Daoy (cell line): ENCODE results near the gene CPA5. TPM values are rescaled to one million over a fixed set of nuclear protein-coding genes. Genes with fewer than 3 reads are reported as not detected.
"Not testable (repeated sequence)": the region's sequence is repeated elsewhere in the genome, so short reads cannot be mapped to it uniquely, and the experiment has no call there.

Experiments
- DNase-seq: peaks from one replicate; pipeline ENCODE4 v3.0.0-alpha.2; 2015; ENCODE audit warnings: low read depth
- total RNA-seq: library from RNA; depleted of rRNA; stranded (reverse); fragments of >200 nt; shearing (Covaris generic); gene quantifications from 2 replicates; pipeline ENCODE4 v1.2.3, GENCODE V29; 2014; rRNA removed

The CPA5 gene, protein sequence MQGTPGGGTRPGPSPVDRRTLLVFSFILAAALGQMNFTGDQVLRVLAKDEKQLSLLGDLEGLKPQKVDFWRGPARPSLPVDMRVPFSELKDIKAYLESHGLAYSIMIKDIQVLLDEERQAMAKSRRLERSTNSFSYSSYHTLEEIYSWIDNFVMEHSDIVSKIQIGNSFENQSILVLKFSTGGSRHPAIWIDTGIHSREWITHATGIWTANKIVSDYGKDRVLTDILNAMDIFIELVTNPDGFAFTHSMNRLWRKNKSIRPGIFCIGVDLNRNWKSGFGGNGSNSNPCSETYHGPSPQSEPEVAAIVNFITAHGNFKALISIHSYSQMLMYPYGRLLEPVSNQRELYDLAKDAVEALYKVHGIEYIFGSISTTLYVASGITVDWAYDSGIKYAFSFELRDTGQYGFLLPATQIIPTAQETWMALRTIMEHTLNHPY
- total RNA-seq, result 0.06 TPM in 1 of 2 replicates, not detected in the other

DNA sequence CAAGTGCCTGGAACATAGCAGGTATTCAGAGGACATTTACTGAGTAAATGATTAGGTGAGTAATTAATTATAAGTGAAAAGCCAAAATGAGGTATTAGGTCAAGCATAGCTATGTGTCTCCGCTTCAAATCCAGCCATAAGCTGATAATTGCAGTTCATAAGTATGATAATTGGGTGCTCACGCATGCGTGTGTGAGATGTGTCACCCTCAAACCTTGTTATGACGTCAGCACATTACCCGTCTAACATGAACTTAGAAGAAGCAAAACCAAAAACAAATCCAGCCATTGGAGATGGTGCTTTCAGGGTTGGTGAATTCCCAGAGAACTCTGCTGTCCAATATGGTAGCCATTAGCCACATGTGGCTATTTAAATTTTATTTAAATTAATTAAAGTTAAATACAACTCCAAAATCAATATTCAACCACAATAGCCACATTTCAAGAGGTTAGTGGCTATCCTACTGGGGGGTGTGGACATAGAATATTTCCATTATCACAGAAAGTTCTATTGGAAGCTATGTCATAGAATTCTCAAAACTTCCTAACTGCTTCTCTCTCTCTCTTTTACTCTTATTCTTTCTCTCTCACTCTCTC, at the start of gene CPA5:
Gene CPA5, plus strand, starts transcription at position 546 of the 596 bp plus-strand sequence. CDS start 1,670 bp downstream, outside the sequence.
- no peak for DNase-seq

DNA sequence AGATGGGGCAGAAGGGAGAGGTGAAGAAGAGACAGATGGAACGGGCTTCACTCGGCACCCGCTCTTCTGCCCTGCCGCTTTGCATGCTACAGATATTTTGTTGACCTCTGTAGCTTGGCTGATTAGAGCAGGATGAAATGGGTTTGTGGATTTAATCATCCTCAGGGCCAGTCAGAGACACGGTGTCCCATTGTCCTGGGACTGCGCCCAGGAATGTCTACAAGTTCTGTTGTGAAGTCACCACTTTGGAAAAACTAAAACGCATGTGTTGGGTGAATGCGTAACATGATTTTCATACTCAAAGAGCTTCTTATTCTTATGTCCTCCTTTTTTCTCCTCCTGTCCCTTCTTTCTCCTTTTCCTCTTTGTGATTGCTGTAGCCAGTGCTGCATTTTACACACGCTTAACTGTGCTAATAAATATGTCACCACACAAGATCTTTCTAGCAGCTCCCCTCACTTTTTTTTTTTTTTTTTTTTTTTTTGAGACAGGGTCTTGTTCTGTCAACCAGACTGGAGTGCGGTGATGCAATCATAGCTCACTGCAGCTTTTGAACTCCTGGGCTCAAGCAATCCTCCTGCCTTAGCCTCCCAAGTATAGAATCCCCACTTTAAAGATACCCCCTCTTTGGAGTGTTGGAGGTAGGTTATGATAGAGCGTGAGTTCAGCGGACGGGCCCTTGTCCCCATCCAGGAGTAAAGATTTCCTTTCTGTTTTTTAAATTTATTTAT, 48.2 kb upstream of the CPA5 start:
- DNase-seq, result no peak

DNA sequence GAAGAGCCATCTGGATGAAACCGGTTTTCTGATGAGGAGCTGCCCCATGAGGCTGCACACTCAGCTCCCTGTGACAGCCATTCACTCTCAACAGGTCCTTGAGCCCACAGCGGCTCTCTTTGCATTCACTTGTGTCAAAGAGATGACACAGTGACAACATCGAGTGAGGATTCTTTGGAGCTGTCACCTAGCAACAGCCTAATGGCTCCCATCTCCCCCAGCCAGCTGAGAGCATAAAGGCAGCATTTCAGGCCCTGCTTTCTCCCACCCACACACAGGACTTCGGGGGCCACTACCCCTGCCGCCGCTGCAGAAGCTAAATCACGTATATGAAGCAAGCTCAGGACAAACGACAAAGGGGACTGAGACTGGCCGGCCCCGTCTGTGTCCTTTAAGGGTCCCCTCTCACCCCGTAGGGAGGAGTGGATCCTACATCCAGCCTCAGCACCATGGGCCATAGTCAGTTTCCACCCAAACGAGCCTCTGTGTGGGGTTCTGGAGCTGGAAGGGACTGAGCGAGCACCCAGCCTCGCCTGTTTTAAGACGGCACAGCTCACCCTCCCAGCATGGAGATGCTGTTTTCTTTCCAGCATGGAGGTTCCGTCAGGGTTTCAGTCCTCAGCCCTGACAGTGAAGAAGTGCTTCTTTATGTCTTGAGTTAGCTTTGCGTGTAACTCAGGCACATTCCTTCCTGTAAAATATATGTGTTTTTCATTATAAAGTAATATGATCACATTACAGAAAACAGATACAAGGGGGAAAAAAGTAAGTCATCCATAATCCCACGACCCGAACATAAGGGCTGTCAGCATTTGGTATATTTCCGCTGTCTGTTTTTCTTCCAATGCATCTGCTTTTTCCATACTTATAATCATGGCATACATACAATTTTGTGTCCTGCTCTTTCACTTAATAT, 46.7 kb upstream of the CPA5 start:
- no peak for DNase-seq

DNA sequence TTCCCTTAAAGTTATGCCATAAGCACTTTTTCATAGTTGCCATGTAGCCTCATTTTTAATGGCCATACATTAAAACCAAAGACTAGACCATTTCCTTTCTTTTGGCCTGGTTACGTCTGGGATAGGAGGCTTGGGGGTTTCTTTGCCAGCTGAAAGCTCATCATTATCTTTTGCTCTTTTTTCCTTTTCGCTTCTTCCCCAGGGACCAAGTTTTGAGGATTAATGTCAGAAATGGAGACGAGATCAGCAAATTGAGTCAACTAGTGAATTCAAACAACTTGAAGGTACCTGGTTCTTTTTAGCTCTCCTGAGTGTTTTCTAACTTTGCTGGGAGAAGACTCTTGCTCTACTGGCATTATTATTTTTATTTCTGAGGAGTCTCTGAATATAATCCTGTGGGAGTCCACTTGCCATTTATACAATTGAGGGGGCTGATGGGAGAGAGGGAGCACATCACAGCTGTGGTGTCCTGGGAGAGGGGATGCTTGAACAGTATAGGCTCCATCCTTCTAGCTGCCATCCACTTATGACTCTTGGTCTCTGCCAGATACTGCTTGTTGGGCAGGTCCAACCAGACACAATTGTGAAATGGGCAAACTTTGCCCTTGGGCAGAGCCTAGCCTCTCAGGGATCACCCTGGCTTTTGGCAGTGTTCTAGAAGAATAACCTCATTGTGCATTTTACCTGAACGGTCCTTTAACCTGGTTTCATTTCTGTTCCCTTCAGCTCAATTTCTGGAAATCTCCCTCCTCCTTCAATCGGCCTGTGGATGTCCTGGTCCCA, 45.9 kb upstream of the CPA5 start:
- DNase-seq, result no peak

DNA sequence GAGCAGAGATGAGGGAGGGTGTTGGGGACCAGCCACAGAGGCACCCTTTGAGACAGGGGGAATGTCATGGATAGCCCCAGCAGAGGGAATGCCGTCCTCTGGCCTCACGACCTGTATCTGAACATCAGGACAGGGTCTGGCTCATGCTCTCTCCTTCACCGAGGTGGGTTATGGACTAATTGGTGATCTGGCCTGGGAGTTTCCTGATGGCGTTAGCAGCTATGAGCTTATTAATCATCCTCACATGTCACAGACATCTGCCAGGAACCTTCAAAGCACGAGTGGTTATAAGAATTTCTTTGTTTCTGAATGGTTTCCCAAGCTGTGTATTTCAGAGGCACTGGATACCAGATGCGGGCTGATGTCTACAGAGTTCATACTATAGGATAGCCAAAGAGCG, 44.8 kb upstream of the CPA5 start:
- DNase-seq, result no peak

DNA sequence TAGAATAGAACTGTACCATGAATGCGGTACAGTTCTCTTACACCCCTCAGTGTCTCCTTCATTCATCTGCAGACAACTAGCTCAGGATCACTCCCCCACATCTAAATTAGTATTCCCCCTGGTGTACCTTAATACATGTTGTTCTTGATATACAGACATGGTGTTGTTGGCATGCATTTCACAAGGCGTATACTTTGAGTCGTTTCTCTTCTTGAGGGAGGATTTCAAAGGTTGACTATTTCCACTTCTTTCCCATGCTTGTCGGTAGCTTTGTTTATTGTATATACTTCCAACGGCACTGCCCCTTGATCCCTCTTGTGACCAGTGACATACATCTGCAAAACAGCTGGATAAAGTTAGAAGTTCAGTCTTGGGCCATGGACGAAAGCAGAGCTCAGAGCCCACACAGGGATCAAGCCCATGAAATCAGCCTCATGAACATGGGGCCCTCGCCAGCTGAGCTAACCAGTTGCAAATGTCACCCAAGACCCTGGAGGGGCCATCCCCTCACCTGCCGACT, 43.1 kb upstream of the CPA5 start:
- DNase-seq, result no peak

DNA sequence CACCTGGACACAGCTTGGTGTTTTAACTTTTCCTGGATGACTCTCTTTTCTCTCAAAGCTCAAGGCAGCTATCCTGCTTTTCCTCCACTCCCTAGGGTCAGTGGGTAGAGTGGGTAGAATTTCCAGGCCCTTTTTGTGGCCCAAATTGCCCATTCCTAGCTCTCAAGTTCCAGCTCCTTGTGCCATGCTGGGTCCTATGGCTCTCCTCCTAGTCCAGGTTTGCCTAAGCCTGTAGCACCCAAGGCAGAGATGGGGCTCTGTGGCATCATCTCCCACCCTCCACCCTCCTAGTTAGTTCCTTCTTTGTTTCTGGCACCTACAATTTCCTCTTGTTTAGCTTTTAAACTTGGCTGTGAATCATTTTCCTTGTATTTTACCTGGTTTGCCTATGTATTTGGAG, 42.0 kb upstream of the CPA5 start:
- DNase-seq, result no peak

DNA sequence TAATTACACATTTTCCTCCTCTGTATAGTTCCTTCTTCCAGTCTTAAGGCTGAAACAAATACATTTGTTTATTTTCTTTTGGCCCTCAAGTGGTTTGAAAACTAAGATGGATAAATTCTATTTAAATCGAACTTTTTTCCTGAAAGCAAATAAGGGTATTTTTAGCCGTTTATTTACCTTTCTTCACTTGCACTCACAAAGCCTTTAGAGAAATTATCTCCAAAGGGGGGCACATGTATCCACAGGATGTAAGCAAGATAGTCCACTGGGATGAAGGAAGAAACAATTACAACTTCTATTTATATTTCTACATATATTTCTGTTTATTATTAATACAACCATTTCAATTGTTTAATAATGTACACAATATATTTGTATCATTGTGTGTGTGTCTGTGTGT, 41.5 kb upstream of the CPA5 start:
- no peak for DNase-seq

DNA sequence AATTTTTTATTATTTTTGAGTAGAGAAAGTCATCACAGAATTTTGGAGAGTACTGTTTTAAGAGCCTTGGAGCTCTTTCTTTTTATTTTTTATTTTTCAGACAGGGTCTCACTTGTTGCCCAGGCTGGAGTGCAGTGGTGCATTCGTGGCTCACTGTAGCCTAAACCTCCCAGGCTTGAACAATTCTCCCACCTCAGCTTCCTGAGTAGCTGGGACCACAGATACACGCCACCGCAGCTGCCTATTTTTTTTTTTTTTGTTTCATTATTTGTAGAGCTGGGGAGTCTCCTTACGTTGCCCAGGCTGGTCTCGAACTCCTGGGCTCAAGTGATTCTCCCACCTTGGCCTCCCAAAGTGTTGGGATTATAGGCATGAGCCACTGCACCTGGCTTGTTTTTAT, 41.1 kb upstream of the CPA5 start:
- no peak for DNase-seq

DNA sequence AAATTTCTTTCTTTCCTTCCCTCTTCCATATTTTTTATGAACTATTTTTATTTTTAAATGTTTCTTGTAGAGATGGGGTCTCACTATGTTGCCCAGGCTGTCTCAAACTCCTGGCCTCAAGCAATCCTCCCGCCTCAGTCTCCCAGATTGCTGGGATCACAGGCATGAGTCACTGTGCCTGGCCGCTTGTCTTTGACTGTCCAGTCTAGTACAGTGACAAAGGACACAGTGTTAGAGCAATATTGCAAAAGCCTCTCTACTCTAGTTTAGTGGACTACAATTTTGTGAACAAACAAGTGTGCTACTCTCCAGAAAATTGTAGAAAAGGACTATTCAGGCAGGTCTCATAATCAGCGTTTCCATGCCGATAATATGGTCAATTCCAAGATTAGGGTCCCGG, 40.6 kb upstream of the CPA5 start:
- no peak for DNase-seq

DNA sequence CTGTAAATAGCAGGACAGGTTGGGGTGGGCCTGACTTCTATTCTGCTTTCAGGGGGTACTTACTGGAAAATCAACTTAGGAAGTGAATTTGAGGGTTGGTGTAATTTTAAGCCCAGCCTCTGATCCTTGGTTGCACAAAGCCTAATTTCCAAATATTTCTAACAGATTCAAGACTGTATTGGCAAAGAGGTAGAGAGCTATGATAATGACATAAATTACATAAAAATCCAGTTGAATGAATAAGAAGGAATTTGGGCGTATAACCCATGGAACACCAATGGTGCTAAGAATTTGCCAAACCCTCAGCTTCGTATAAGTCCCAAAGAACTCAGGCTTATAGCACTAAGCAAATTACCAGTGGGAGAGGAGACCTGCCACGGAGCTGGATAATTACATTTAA, 39.7 kb upstream of the CPA5 start:
- DNase-seq, result no peak

DNA sequence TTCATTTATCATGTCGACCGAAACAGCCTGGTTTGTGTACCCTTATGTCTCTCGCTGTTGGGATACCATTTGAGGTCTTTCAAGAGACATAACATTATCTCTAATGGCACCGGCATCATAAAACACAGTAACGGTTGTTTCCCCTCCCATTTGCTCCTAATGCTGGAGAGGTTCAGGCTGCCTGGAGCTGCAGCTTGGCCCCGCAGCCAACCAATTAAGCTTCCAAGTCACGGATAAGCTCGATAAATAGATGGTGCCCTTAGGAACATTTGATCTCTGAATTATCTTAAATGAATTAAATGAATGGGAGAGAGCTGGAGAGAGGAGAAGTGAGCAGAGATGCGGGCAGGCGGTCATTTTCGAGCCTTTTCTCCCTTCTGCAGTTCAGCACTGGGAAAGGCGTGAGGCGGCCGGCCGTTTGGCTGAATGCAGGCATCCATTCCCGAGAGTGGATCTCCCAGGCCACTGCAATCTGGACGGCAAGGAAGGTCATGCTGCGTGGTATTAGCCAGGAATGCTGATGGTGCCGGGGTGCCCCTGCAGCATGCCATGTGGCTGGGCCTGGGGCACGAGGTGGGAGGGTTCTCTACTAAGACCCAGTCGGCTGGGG, 39.1 kb upstream of the CPA5 start:
- DNase-seq, result no peak

DNA sequence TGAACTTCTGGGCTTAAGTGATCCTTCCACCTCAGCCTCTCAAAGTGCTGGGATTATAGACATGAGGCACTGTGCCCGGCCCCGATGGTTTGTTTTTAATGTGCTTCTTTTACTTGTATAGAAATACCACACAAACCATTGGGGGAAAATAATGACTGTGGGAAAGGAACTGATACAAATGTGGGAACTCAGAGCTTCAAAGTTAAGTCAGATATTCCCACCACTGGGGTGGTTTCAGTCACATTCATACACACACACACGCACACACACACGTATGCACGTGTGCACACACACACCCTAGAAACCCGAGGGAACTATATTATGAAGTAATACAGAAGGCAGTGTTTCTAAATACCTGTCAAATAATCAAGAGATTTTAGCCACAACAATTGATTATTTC, 34.6 kb upstream of the CPA5 start:
- no peak for DNase-seq

DNA sequence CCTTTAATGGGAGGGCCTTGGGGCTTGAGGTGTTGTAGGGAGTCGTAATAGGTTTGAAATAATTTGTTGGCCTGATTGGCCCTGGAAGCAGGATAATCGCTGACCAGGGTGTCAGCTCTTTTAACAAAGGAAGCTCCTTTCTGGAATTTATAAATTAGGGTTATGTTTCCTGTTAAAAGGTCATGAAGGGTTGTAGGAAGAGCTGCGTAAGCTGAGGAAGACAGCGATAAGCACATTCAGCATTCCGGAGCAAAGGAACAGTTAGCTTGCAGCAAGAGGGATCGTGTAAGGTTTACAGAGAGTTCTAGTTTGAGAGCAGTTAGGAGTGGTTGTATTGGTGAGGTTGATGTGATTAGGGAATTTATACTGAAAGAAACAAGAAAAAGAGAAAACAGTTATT, 30.3 kb upstream of the CPA5 start:
- no peak for DNase-seq

DNA sequence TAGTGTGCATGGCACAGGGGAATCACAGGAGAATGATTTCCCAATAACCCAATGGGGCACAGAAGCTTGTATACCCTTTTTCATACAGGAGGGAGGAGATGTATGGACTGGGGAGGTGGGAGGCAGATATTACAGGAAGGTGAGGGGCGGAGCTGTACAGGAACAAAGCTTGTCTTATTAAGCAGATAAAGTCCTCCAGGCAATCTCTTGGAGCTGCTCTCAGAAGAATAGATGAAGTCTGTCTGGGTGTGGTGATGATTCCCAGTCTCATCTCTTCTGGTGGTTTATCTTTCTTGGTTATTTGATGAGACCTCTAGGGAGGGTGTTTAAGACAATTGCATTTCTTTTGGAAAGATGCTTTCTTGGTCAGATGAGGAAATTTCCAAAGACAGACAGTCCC, 25.1 kb upstream of the CPA5 start:
- no peak for DNase-seq

DNA sequence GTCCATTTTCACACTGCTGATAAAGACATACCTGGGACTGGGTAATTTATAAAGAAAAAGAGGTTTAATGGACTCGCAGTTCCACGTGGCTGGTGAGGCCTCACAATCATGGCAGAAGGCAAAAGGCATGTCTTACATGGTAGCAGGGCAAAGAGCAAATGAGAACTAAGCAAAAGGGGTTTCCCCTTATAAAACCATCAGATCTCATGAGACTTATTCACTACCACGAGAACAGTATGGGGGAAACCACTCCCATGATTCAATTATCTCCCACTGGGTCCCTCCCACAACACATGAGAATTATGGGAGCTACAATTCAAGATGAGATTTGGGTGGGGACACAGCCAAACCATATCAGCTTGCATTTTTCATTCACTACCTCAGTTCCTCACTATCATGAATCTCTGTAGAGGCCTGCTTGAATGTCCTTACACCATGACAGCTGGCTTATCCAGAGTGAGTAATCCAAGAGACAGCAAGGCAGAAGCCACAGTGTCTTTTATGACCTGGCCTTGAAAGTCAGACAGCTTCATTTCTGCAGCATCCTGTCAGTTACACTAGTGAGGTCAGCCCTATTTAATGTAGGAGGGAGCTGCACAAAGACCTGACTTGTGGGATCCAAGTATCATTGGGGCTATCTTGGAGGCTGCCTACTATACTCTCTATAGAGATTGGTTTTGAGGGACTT, 22.9 kb upstream of the CPA5 start:
- DNase-seq, result not testable (repeated sequence)

DNA sequence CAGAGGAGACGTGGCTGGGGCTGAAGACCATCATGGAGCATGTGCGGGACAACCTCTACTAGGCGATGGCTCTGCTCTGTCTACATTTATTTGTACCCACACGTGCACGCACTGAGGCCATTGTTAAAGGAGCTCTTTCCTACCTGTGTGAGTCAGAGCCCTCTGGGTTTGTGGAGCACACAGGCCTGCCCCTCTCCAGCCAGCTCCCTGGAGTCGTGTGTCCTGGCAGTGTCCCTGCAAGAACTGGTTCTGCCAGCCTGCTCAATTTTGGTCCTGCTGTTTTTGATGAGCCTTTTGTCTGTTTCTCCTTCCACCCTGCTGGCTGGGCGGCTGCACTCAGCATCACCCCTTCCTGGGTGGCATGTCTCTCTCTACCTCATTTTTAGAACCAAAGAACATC, 22.0 kb upstream of the CPA5 start:
- DNase-seq, result no peak

DNA sequence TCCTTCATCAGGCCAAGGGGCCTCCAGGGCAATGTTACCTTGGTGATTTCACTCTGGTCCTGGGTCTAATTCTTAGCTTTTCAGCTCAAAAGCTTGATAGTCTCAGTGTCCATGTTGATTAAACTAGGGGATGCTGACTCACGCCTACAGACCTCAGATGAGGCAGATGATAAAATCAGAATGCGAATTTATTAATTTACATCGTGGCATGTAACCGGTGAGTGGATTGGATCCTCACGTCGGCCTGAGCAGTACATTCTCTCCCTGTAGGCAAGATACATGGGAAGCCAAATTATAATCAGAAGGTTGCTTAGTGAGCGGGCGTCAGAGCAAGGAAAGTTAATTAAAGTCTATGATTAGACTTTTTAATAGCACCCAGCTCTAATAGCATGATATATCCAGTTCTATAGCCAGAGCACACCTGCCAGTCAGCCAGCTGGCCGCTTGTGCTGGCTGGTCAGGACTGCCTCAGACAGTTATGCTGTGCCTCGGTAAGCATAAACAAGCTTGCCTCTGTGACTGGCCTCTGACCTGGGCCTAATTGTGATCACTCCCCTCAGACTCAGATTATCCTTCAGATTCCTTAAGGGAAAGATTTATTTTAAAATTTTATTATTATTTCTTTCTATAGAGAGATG, 20.2 kb upstream of the CPA5 start:
- DNase-seq, result no peak

DNA sequence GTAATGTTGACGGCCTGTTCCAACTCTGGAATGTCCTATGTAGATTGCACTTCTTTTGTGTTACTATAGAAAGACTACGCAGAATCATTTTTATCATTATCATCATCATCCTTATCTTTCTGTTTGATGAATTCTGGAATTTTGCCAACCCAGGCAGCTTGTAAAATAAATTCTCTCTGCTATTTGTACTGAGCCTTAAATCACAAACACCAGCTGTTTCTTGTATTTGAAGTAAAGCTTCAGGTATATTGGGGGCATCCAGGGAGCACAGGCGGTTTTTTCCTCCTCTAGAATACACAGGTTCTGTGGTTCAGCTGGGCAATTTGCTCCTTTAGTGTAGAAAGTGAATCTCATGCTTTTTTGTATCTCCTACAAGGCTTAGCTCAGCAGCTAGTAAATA, 14.9 kb upstream of the CPA5 start:
- no peak for DNase-seq
